Measurements from ENCODE around the gene PCDH15. TPM values are rescaled to one million over a fixed set of nuclear protein-coding genes. Genes with fewer than 3 reads are reported as not detected.
"Not testable (repeated sequence)": the region's sequence is repeated elsewhere in the genome, so short reads cannot be mapped to it uniquely, and the experiment has no call there.

PCDH15 gene
- total RNA-seq, 1 experiment from 2014 or later, result 0.12 TPM

GRCh38 chr10:54554028-54554427 lies 247.0 kb downstream of the PCDH15 start:
- DNase-seq (ENCODE audit: low spot score), result no peak

GRCh38 chr10:54550016-54550415 lies 251.0 kb downstream of the PCDH15 start:
- no peak for DNase-seq (ENCODE audit: low spot score)

GRCh38 chr10:54531296-54531695 lies 269.7 kb downstream of the PCDH15 start:
- DNase-seq (ENCODE audit: low spot score), result no peak

DNA sequence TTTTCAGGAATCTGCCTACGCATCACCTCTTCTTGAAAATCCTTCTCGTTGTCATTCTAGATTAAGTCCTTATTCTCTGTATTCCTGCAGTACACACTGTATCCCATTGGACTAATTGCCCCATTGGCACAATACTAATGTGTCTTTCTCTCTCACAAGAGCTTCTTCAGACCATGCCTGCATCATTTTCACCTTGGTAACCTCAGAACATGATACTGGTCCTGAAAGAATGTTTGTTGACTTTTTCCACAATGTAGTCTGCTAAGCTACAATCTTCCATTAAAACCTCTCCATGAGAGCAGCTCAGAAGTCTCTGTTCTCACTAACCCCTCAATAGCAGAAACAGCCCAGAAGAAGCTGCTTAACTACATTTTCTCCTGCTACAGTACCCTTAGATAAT lies 270.7 kb downstream of the PCDH15 start:
- DNase-seq (ENCODE audit: low spot score), result no peak

GRCh38 chr10:54525816-54526215 lies 275.2 kb downstream of the PCDH15 start:
- no peak for DNase-seq (ENCODE audit: low spot score)

DNA sequence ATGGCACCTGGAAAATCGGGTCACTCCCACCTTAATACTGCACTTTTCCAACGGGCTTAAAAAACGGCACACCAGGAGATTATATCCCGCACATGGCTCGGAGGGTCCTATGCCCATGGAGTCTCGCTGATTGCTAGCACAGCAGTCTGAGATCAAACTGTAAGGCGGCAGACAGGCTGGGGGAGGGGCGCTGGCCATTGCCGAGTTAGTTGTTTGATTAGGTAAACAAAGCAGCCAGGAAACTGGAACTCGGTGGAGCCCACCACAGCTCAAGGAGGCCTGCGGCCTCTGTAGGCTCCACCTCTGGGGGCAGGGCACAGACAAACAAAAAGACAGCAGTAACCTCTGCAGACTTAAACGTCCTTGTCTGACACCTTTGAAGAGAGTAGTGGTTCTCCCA lies 285.8 kb downstream of the PCDH15 start:
- not testable (repeated sequence) for DNase-seq (ENCODE audit: low spot score)

GRCh38 chr10:54503863-54504262 lies 297.2 kb downstream of the PCDH15 start:
- no peak for DNase-seq (ENCODE audit: low spot score)

- no peak for DNase-seq (ENCODE audit: low spot score)
Measured at GRCh38 chr10:54501929-54502328, 299.1 kb downstream of the PCDH15 start.

DNA sequence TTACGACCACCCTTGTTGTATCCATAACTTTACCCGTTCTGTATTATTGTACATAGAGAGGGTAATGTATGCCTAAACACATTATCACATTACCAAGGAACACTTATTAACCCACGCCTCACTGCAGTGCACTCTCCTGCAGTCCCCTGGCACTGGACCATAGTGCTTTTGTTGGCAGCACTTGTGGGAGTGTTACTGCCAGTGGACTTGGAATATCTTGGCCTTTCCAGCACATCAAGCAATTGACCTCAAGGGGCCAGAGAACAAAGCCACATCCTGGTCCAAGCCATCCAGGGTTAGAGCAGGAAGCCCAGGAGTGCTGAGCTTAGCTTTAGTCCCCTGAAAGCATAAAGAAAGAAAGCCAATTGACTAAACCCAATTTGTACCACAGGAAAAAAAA lies 304.2 kb downstream of the PCDH15 start:
- DNase-seq (ENCODE audit: low spot score), result no peak

DNA sequence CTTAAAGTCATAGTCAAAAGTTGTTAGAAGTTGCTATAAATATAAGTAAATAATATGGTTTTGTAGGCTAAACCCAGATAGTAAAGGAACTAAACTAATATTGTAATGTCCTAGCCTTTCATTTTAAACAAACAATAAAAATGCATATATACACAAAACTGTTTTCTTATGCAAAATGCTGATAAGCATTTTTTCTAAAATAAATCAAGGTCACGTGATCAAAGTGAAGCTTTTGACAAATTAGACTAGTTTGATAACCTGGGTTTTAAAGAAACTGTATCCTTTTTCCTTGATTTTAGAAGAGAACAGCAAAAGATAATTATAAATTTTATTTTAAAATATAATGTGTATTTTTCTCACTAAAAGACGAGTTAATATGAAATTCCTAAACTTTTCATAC lies 313.3 kb downstream of the PCDH15 start:
- no peak for DNase-seq (ENCODE audit: low spot score)

DNA sequence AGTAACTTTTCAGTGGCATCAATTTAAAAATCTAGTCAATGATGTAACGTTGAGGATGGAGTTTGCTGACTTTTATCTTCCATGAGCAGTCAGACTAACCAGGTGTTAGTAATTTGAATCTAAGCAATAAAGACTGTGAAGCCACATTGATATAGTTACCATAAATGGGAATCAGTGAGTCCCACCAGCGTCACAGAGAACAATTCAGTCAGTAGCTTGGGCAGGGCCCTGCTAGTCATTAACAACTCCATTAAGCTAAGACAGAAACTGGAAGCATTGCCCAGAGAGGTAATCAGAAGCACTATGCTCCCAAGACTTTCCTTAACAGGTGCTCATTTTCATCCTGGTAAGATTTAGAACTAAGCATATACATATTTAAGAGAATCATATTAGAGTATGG lies 315.1 kb downstream of the PCDH15 start:
- no peak for DNase-seq (ENCODE audit: low spot score)

- no peak for DNase-seq (ENCODE audit: low spot score)
Measured at GRCh38 chr10:54484186-54484585, 316.8 kb downstream of the PCDH15 start.

DNA sequence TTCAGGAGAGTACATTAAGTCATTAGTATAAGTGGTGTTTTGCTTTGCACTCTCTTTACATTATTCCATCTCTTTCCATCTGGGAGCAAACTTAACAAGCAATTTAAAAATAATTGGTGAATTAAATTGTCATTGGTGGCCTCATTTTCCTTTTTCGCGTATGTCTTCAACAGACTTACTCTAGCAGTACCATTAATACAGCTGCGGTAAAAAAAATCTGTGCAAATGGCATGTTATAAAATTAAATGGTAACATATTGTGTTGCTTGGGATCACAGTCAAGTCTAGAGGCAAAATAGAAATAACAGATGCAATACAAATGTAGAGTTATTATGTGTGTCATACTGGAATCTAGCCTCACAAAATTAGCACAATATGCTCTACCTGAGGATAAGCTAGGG lies 322.4 kb downstream of the PCDH15 start:
- DNase-seq (ENCODE audit: low spot score), result no peak

DNA sequence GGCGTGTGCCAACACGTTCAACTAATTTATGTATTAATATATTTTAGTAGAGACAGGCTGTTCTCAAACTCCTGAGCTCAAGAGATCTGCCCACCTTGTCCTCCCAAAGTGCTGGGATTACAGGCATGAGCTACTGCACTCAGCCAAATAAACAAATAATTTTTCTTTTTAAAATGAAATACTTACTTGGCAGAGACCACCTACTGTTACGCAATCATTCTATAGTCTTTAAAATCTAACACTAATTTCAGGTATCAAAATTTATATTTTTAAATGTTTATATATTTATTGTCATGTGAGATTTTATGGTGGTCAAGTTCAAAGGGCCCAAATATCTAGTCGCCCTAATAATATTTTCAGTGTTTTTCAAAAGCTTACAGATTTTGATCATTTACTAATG lies 323.3 kb downstream of the PCDH15 start:
- no peak for DNase-seq (ENCODE audit: low spot score)

- no peak for DNase-seq (ENCODE audit: low spot score)
Measured at GRCh38 chr10:54470324-54470631, 330.8 kb downstream of the PCDH15 start.

- no peak for DNase-seq (ENCODE audit: low spot score)
Measured at GRCh38 chr10:54469587-54470323, 331.3 kb downstream of the PCDH15 start.

DNA sequence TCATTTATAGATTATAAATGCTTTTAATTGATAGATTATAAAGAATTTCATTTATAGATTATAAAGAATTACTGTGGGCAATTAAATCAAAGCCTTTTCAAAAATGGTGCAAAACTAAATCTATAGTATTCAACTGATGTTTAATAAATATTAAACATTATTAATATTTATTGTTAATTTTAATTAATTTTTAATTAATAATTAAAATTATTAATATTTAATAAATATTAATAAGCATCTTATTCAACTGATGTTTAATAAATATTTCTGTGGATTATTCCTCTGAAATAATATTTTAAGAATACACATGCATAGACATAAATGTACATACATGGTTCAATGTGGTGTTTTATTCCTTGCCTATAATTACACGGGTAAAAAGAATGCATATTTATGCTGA lies 346.8 kb downstream of the PCDH15 start:
- DNase-seq (ENCODE audit: low spot score), result no peak

- no peak for DNase-seq (ENCODE audit: low spot score)
Measured at GRCh38 chr10:54449056-54449455, 352.0 kb downstream of the PCDH15 start.

GRCh38 chr10:54444170-54444569 lies 356.9 kb downstream of the PCDH15 start:
- no peak for DNase-seq (ENCODE audit: low spot score)

- DNase-seq (ENCODE audit: low spot score), result no peak
Measured at GRCh38 chr10:54441275-54441674, 359.8 kb downstream of the PCDH15 start.

DNA sequence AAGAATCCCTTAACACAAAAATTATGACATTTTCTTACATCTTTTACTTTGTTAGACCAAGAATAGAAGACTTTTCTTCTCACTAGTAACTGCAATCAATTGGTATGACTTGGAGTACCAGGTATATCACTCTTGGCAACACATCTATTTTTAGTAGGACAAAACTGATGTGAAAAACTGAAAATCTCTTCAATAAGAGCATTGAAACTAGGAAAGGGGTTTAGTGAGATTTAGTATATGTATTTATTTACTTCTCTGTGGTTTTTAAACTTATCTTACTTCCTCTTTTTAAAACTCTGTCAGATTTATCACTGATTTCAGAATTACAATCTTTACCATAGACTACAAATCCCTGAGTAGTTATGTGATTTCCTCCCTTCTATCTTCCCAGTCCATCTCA lies 366.2 kb downstream of the PCDH15 start:
- no peak for DNase-seq (ENCODE audit: low spot score)

DNA sequence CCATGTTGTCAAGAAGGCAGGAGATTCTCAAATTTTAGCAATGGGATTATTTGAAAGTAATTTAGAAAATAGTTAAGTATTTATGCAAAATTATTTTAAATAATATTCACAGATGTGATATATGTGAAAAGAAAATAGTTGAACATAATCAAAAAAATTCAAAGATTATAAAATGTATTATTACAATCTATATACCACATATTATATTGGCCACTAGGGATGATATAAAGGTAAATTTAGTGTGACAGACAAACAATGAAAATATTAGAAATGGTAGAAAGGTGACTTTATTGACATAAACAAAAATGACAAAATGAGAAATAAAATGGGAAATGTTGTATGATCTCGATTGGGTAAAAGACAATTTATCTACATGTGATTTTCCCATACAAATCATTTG lies 385.5 kb downstream of the PCDH15 start:
- DNase-seq (ENCODE audit: low spot score), result no peak

DNA sequence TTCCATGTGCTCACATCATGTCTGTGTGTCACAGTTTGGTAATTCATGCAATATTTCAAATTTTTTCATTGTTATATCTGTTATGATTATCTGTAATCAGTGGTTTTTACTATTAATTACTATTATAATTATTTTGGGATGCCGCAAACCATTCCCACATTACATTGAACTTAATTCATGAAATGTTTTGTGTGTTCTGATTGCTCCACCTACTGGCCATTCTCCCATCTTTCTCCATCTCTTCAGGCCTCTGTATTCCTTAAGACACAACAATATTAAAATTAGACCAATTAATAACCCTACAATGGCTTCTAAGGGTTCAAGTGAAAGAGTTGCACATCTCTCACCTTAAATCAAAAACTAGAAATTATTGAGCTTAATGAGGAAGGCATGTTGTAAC lies 398.5 kb downstream of the PCDH15 start:
- no peak for DNase-seq (ENCODE audit: low spot score)

DNA sequence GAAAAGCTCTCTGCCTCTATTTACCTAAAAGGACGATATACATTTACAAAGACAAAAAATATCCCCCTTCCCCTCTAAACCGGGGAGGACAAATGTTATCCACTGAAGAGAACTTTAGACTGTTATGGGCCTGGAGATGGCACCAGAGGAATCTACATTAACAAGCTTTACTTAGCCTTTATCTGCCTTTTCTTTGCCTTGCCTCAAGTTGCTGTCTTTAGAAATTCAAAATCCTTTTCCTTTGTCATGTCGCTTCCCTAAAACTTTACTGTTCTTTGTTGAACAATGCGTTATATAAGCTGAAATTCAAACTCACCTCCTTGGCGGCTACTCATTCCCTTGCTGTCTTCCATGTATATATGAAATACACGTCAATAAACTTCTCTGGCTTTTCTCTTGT lies 405.0 kb downstream of the PCDH15 start:
- no peak for DNase-seq (ENCODE audit: low spot score)
